NB4 (cell line): Measurements from ENCODE around the gene AP3S2.
A peak's percentile ranks its signal among the peaks of the same experiment; 100 is the strongest.

Source experiments
- DNase-seq: peaks from one replicate; pipeline ENCODE4 v3.0.0; 2010; ENCODE audit warnings: low read depth
- H3K4me3 ChIP-seq: one replicate; pipeline ENCODE4 v1.5.1; 2011; ENCODE audit warnings: mild to moderate bottlenecking, low read depth, low read length, moderate library complexity
- MYC ChIP-seq: IDR thresholded peaks from 2 replicates; pipeline ENCODE4 v1.6.1; 2011; ENCODE audit warnings: low read depth, low read length
- POLR2A ChIP-seq: IDR thresholded peaks from 2 replicates; pipeline ENCODE4 v1.6.1; 2011; ENCODE audit warnings: mild to moderate bottlenecking; ENCODE audit not compliant: insufficient read length; ENCODE audit errors: extremely low read depth
- TF ChIP-seq, protein P1 (sequence below): IDR thresholded peaks from one replicate; pipeline ENCODE4 v1.5.1; 2012; ENCODE audit warnings: low read depth, low read length
- TF ChIP-seq, protein P2 (sequence below): IDR thresholded peaks from 2 replicates; pipeline ENCODE4 v1.6.1; 2011; ENCODE audit warnings: low read depth, low read length

AP3S2 gene

GRCh38 chr15:89916660-89917059 lies 22.9 kb upstream of the AP3S2 start:
- no peak overlapping the region for H3K4me3 ChIP-seq
- no peak for DNase-seq
- TF ChIP-seq, protein P1, sequence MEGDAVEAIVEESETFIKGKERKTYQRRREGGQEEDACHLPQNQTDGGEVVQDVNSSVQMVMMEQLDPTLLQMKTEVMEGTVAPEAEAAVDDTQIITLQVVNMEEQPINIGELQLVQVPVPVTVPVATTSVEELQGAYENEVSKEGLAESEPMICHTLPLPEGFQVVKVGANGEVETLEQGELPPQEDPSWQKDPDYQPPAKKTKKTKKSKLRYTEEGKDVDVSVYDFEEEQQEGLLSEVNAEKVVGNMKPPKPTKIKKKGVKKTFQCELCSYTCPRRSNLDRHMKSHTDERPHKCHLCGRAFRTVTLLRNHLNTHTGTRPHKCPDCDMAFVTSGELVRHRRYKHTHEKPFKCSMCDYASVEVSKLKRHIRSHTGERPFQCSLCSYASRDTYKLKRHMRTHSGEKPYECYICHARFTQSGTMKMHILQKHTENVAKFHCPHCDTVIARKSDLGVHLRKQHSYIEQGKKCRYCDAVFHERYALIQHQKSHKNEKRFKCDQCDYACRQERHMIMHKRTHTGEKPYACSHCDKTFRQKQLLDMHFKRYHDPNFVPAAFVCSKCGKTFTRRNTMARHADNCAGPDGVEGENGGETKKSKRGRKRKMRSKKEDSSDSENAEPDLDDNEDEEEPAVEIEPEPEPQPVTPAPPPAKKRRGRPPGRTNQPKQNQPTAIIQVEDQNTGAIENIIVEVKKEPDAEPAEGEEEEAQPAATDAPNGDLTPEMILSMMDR, result no peak
- no peak for TF ChIP-seq POLR2A
- no peak for TF ChIP-seq MYC
- TF ChIP-seq, protein P2, sequence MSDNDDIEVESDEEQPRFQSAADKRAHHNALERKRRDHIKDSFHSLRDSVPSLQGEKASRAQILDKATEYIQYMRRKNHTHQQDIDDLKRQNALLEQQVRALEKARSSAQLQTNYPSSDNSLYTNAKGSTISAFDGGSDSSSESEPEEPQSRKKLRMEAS, result no peak

DNA sequence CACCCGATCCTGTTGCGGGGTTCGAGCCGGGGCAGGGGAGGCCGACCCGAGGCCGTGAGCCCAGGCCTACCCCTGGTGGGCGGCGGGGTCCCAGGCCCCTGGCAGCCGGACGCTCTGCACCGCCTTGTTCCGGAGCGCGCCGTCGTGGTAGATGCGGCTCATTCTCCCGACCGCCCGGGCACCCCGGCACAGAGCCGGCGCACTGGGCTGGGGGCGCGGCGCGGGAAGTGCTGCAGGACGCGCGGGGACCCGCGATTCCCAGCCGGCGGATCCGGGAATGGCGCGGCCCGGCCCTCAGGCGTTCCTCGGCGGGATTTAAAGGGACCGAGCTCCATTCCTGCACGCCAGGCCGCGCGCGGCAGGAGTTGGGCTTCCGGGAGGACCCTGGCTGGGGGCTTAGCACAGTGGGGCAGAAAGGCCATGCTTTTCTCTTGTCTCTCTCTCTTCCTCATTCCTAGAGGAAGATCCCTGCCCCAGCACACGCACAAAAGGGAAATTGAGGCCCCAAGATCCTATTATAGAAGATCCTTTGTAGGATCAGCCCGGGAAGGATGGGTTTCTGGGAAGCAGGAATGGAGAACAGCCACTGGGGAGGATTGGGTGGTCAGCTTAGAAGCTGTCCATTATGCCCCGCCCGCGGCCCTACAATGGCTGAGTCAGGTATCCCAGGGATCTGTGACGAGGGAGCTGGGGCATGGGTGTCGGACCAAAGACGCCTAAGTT lies 19.0 kb upstream of the AP3S2 start, which contains the start of gene ARPIN:
Gene ARPIN (minus strand): TSS at position 279 of the 723 bp plus-strand sequence. CDS start 117 bp downstream, at position 162.
- no peak within 1 kb of the TSS for H3K4me3 ChIP-seq
- no peak for TF ChIP-seq POLR2A
- TF ChIP-seq MYC, result no peak
- TF ChIP-seq, protein P2, result no peak
- TF ChIP-seq, protein P1, result no peak

DNA sequence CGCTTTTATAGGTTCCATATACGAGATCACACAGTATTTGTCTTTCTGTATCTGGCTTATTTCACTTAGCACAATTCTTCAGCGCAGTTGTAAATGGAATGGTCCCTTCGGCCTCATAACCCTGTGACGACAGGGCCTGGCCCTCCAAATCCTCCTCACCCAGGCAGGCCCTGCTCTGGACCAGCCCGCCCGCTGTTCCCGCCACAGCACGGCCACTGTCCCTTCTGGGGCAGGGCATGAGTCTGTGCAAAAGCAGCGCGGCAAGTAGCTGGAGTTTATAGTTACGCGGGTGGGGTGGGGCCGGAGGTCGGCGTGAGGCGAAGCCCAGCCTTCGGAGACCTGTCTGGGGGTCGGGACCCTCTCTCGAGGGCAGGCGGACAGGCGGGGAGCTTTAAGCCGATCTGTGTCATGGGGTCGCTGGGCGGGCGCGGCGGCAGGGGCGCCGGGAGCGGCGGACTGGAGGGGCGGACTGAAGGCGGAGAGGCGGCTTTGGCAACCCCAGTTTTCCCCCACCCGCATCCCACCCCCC lies 18.4 kb upstream of the AP3S2 start:
- no peak for DNase-seq
- no peak overlapping the region for H3K4me3 ChIP-seq
- TF ChIP-seq MYC, result no peak
- TF ChIP-seq, protein P2, result no peak
- TF ChIP-seq POLR2A, result no peak
- TF ChIP-seq, protein P1, result no peak

More for the DNA sequence above, 19.0 kb upstream of the AP3S2 start, which contains the start of gene ARPIN:
- DNase-seq, result no peak

GRCh38 chr15:89910891-89911626 lies 17.3 kb upstream of the AP3S2 start:
- peak; percentile 28 for DNase-seq

DNA sequence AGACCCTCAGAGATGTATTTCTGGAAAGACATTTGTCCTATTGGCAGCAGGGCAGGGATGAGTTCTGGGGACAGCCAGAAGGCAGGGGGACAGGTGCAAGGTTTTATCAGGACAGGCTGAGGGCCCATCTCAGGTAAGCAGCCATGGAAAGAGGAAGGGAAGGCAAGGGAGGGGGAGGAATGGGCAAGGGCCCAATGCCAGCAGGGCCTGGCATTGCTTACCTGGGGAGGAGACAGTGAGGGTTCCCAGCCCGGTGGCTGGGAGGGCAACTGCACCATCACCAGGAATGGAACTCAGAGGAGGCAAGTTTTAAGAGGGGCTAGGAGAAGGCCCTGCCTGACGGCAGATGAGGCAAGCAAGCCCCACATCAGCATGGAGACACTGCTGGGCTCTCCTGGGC lies 15.8 kb upstream of the AP3S2 start:
- no peak for DNase-seq
- no peak overlapping the region for H3K4me3 ChIP-seq
- no peak for TF ChIP-seq POLR2A
- TF ChIP-seq, protein P1, result no peak
- TF ChIP-seq, protein P2, result no peak
- no peak for TF ChIP-seq MYC

More at GRCh38 chr15:89910891-89911626, 17.3 kb upstream of the AP3S2 start:
- TF ChIP-seq, protein P1, result no peak
- TF ChIP-seq POLR2A (no peak), MYC (no peak)
- TF ChIP-seq, protein P2, result no peak
- no peak overlapping the region for H3K4me3 ChIP-seq
